Stomach (tissue), 9 donors: ENCODE measurements around the gene SLK. TPM values are rescaled to one million over a fixed set of nuclear protein-coding genes. Genes with fewer than 3 reads are reported as not detected.

Experiments
- DNase-seq, 2 donors: peaks; one replicate each; pipeline versions ENCODE4 v3.0.0 to v3.0.0-alpha.2; 2013 to 2019
- H3K27ac ChIP-seq, 5 donors: fragments of 200-600 bp in 4 of 5; sonication (generic) in 4 of 5; one replicate each; pipeline ENCODE4 v1.5.1; 2013 to 2019; ENCODE audit warnings: mild to moderate bottlenecking in 1 of 5, moderate library complexity in 1 of 5
- H3K27me3 ChIP-seq, 3 donors: fragments of 200-600 bp; sonication (generic); one replicate each; pipeline ENCODE4 v1.5.1; 2017 to 2019; ENCODE audit warnings: mixed run types in 1 of 3
- H3K36me3 ChIP-seq, 4 donors: fragments of 200-600 bp; sonication (generic); 1 replicate in 3 of 4; 2 replicates in 1 of 4; pipeline ENCODE4 v1.5.1; 2016 to 2019
- H3K4me1 ChIP-seq, 4 donors: fragments of 200-600 bp; sonication (generic); one replicate each; pipeline ENCODE4 v1.5.1; 2016 to 2019
- H3K4me3 ChIP-seq, 4 donors: fragments of 200-600 bp; sonication (generic) in 3 of 4; one replicate each; pipeline ENCODE4 v1.5.1; 2016 to 2019; ENCODE audit warnings: mild to moderate bottlenecking in 1 of 4
- H3K9me3 ChIP-seq, 4 donors: fragments of 200-600 bp; sonication (generic); one replicate each; pipeline ENCODE4 v1.5.1; 2016 to 2019
- EP300 ChIP-seq: sonication (generic); formaldehyde crosslinking; IDR thresholded peaks from one replicate; pipeline ENCODE4 v1.6.1; 2017; ENCODE audit warnings: antibody characterized with exemption
- POLR2A ChIP-seq, 4 donors: fragments of 450-650 bp; IDR thresholded peaks; one replicate each; pipeline ENCODE4 v1.6.1; 2016; ENCODE audit warnings: antibody characterized with exemption in 4 of 4, control low read depth in 2 of 4, mild to moderate bottlenecking in 1 of 4, moderate library complexity in 1 of 4
- POLR2AphosphoS5 ChIP-seq, 3 donors: sonication (generic); formaldehyde crosslinking; IDR thresholded peaks; one replicate each; pipeline ENCODE4 v1.6.1; 2016; ENCODE audit warnings: antibody characterized with exemption in 3 of 3
- WGBS, 5 donors: extraction: QIAGEN DNeasy Blood & Tissue Kit in 3 of 5; methylation state at CpG; one replicate each; pipeline versions ENCODE4 v1.1.5 to v1.1.7; 2013 to 2018; 5-methylcytosine and 5-hydroxymethylcytosine counted together
- intact Hi-C: fragments of 100-400 bp; cut with DNase I; formaldehyde crosslinking; loops from one replicate; pipeline ENCODE4 v1.15.1; 2023; ENCODE audit warnings: low total_unique reads
- polyA plus RNA-seq, 3 donors: library from polyadenylated mRNA; stranded (reverse); fragments of 200-250 nt; gene quantifications; one replicate each; pipeline ENCODE4 v1.2.3, GENCODE V29; 2013
- total RNA-seq, 5 donors: library from RNA; depleted of rRNA; stranded (reverse); fragments of >200 nt; gene quantifications; one replicate each; pipeline versions ENCODE4 v1.1.0 to v1.2.3, GENCODE V29; 2014 to 2016
- TF ChIP-seq, protein P1 (sequence below), 7 experiments: fragments of 450-650 bp in 4 of 7; fragments of 200-600 bp in 3 of 7; sonication (generic) in 3 of 7; IDR thresholded peaks; one replicate each; pipeline ENCODE4 v1.5.1; 2016 to 2019; ENCODE audit warnings: antibody characterized with exemption in 7 of 7, control low read depth in 2 of 7, mild to moderate bottlenecking in 1 of 7
- donor health status: healthy with polysubstance abuse.
- donor health status: Bipolar disorder and iron deficiency.
- donor health status: healthy.

SLK gene
- total and polyA plus RNA-seq, 8 donors: 10.1 to 94.5 (median 47.2) TPM

- Histone ChIP-seq H3K27me3 (peaks cover 0 to 7% (median 0%) of the 10 kb centered on the region in 3 donors), H3K4me3 (no peak overlapping the region), H3K9me3 (no peaks in the 10 kb centered on the region), H3K27ac (no peak overlapping the region), H3K36me3 (no peaks in the 10 kb centered on the region), H3K4me1 (no peaks in the 10 kb centered on the region)
- intact Hi-C loops: no loop called here
- WGBS, 5 donors: 49 to 56% (median 52%) methylated on average over 6 of the region's 6 CpGs
- DNase-seq: peak in 1 of 2 donors; percentile 27
- TF ChIP-seq POLR2AphosphoS5 (IDR thresholded peaks at IDR 0.05) (no peak), POLR2A (IDR thresholded peaks at IDR 0.05) (no peak), EP300 (no peak)
- TF ChIP-seq, protein P1, sequence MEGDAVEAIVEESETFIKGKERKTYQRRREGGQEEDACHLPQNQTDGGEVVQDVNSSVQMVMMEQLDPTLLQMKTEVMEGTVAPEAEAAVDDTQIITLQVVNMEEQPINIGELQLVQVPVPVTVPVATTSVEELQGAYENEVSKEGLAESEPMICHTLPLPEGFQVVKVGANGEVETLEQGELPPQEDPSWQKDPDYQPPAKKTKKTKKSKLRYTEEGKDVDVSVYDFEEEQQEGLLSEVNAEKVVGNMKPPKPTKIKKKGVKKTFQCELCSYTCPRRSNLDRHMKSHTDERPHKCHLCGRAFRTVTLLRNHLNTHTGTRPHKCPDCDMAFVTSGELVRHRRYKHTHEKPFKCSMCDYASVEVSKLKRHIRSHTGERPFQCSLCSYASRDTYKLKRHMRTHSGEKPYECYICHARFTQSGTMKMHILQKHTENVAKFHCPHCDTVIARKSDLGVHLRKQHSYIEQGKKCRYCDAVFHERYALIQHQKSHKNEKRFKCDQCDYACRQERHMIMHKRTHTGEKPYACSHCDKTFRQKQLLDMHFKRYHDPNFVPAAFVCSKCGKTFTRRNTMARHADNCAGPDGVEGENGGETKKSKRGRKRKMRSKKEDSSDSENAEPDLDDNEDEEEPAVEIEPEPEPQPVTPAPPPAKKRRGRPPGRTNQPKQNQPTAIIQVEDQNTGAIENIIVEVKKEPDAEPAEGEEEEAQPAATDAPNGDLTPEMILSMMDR (IDR thresholded peaks at IDR 0.05): no peak
Observed at GRCh38 chr10:104069613-104070012, 102.7 kb downstream of the SLK start.

- 53 to 70% (median 63%) methylated on average over 5 of the region's 5 CpGs for WGBS, 5 donors
- H3K27me3 ChIP-seq: no peaks in the 10 kb centered on the region
- intact Hi-C loops: no loop called here
- no peak overlapping the region for H3K27ac ChIP-seq
- H3K36me3 ChIP-seq: no peaks in the 10 kb centered on the region
- no peak for DNase-seq
- H3K9me3 ChIP-seq: no peaks in the 10 kb centered on the region
- TF ChIP-seq, protein P1 (IDR thresholded peaks at IDR 0.05): no peak
- TF ChIP-seq POLR2A (IDR thresholded peaks at IDR 0.05): no peak
- TF ChIP-seq EP300: no peak
- no peak for TF ChIP-seq POLR2AphosphoS5 (IDR thresholded peaks at IDR 0.05)
- H3K4me1 ChIP-seq: peaks cover 0 to 7% (median 0%) of the 10 kb centered on the region in 4 donors
- no peak overlapping the region for H3K4me3 ChIP-seq
Observed at GRCh38 chr10:104072786-104073185, 105.8 kb downstream of the SLK start.

DNA sequence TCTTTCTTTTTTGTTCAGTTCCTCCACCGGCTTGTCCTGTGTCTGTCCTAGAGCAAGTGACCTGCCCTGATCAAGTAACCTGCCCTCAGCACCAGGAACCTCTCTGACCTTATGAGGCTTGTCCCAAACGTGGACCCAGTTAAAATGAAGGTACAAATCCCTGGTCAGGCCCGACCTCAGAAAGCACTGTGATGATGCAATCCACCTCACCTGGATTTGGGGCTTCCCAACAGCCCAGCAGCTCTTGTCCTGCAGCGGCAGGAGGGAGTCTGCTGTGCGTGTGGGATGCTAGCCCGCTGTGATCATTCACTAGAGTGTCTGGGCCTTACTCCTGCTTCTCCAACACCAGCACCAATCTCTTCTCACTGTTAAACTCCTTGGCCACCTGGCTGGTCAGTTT lies 107.6 kb downstream of the SLK start:
- no peak overlapping the region for H3K27ac ChIP-seq
- WGBS, 5 donors: 80 to 89% (median 84%) methylated on average over 6 of the region's 6 CpGs
- no peaks in the 10 kb centered on the region for H3K27me3 ChIP-seq
- intact Hi-C loops: no loop called here
- peaks cover 0 to 7% (median 0%) of the 10 kb centered on the region in 4 donors for H3K4me1 ChIP-seq
- H3K9me3 ChIP-seq: no peaks in the 10 kb centered on the region
- H3K36me3 ChIP-seq: no peaks in the 10 kb centered on the region
- no peak for DNase-seq
- TF ChIP-seq, protein P1 (IDR thresholded peaks at IDR 0.05): no peak
- no peak for TF ChIP-seq POLR2A (IDR thresholded peaks at IDR 0.05)
- no peak for TF ChIP-seq POLR2AphosphoS5 (IDR thresholded peaks at IDR 0.05)
- no peak for TF ChIP-seq EP300
- no peak overlapping the region for H3K4me3 ChIP-seq

DNA sequence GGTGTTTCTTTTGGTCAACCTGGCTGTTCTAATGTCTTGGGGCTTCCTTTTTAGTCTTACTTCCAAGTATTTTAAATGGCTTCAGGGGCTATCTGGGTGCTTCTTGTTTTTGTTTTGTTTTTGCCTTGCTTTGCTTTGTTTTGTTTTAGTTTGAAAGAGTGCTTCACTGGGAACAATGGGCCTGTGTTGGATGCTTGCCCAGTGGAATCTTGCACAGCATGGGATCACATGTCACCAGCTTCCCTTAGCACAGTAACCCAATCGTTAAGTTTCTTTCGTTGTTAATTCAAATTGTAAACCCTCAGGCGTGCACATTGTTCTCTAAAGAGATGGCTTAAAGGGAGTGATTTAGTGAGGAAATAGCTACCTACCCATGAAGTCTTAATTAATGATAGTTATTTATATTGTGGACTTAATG lies 109.8 kb downstream of the SLK start:
- no peak overlapping the region for H3K27ac ChIP-seq
- no peaks in the 10 kb centered on the region for H3K36me3 ChIP-seq
- no peaks in the 10 kb centered on the region for H3K9me3 ChIP-seq
- intact Hi-C loops: no loop called here
- no peaks in the 10 kb centered on the region for H3K27me3 ChIP-seq
- TF ChIP-seq EP300 (no peak), POLR2AphosphoS5 (IDR thresholded peaks at IDR 0.05) (no peak), POLR2A (IDR thresholded peaks at IDR 0.05) (no peak)
- TF ChIP-seq, protein P1 (IDR thresholded peaks at IDR 0.05): no peak
- WGBS, 5 donors: 15 to 30% (median 20%) methylated on average over 3 of the region's 3 CpGs
- H3K4me3 ChIP-seq: no peak overlapping the region
- H3K4me1 ChIP-seq: peaks cover 0 to 7% (median 0%) of the 10 kb centered on the region in 4 donors
- DNase-seq: peak; percentile 35 to 77
